Glomerular endothelial cell (primary cell): ENCODE results near the gene MYO9B. TPM values are rescaled to one million over a fixed set of nuclear protein-coding genes. Genes with fewer than 3 reads are reported as not detected.
A peak's percentile ranks its signal among the peaks of the same experiment; 100 is the strongest.
"Not testable (repeated sequence)": the region's sequence is repeated elsewhere in the genome, so short reads cannot be mapped to it uniquely, and the experiment has no call there.

Source experiments
- DNase-seq: peaks from one replicate; pipeline ENCODE4 v3.0.0-alpha.2; 2011; ENCODE audit warnings: low read depth, low spot score; ENCODE audit errors: extremely low read depth
- total RNA-seq: library from RNA; depleted of rRNA; stranded (reverse); fragments of >200 nt; gene quantifications from 2 replicates; pipeline ENCODE4 v1.2.3, GENCODE V29; 2015

Gene MYO9B
- total RNA-seq, 1 donor from 2014 or later = 125 TPM

GRCh38 chr19:17086834-17087233, 11.3 kb downstream of the MYO9B start:
- no peak for DNase-seq

- no peak for DNase-seq
These were observed 13.0 kb downstream of the MYO9B start for GRCh38 chr19:17088552-17088951.

GRCh38 chr19:17090583-17090982, 15.0 kb downstream of the MYO9B start:
- no peak for DNase-seq

- no peak for DNase-seq
These were observed 16.3 kb downstream of the MYO9B start for GRCh38 chr19:17091758-17092333.

GRCh38 chr19:17092696-17093095, 17.1 kb downstream of the MYO9B start:
- DNase-seq = no peak

- not testable (repeated sequence) for DNase-seq
These were observed 19.1 kb downstream of the MYO9B start for GRCh38 chr19:17094694-17095093.

GRCh38 chr19:17095141-17095919, 19.8 kb downstream of the MYO9B start:
- no peak for DNase-seq

- DNase-seq = no peak
These were observed 22.1 kb downstream of the MYO9B start for GRCh38 chr19:17097593-17098126.

- DNase-seq = no peak
These were observed 22.7 kb downstream of the MYO9B start for GRCh38 chr19:17098326-17098725.

GRCh38 chr19:17101686-17102628, 26.4 kb downstream of the MYO9B start:
- no peak for DNase-seq

- DNase-seq = no peak
These were observed 27.6 kb downstream of the MYO9B start for GRCh38 chr19:17103177-17103576.

GRCh38 chr19:17104679-17105078, 29.1 kb downstream of the MYO9B start:
- no peak for DNase-seq

GRCh38 chr19:17105556-17105955, 30.0 kb downstream of the MYO9B start:
- no peak for DNase-seq

GRCh38 chr19:17106964-17107363, 31.4 kb downstream of the MYO9B start:
- DNase-seq = not testable (repeated sequence)

GRCh38 chr19:17107546-17108452, 32.2 kb downstream of the MYO9B start:
- DNase-seq = peak; percentile 79

GRCh38 chr19:17108453-17108784, 32.8 kb downstream of the MYO9B start:
- no peak for DNase-seq

- DNase-seq = no peak
These were observed 33.7 kb downstream of the MYO9B start for GRCh38 chr19:17109300-17109699.

GRCh38 chr19:17109962-17110598, 34.5 kb downstream of the MYO9B start:
- DNase-seq = no peak

GRCh38 chr19:17110599-17110966, 35.0 kb downstream of the MYO9B start:
- no peak for DNase-seq

GRCh38 chr19:17111766-17112165, 36.2 kb downstream of the MYO9B start:
- DNase-seq = no peak
